NT2/D1 (cell line): Measurements from ENCODE around the gene ST3GAL6.

Experiments
- YY1 ChIP-seq: IDR thresholded peaks from 2 replicates; pipeline ENCODE4 v1.6.1; 2011; ENCODE audit not compliant: insufficient read length, insufficient read depth
- ZNF274 ChIP-seq: IDR thresholded peaks from 2 replicates; pipeline ENCODE4 v1.6.1; 2011; ENCODE audit warnings: mild to moderate bottlenecking, low read depth, low read length

- TF ChIP-seq ZNF274 (no peak), YY1 (no peak)
These were observed 20.1 kb upstream of the ST3GAL6 start for GRCh38 chr3:98743071-98743470.
